Astrocyte of the hippocampus (primary cell): ENCODE measurements around the gene SFTPD.
A peak's percentile ranks its signal among the peaks of the same experiment; 100 is the strongest.

Experiments used
- DNase-seq: peaks from one replicate; pipeline ENCODE4 v3.0.0; 2011; ENCODE audit warnings: low read depth, low spot score

The SFTPD gene

GRCh38 chr10:79944428-79945395 is 4.2 kb downstream of the SFTPD start:
- no peak for DNase-seq

GRCh38 chr10:79943871-79944270 is 5.0 kb downstream of the SFTPD start:
- no peak for DNase-seq

DNA sequence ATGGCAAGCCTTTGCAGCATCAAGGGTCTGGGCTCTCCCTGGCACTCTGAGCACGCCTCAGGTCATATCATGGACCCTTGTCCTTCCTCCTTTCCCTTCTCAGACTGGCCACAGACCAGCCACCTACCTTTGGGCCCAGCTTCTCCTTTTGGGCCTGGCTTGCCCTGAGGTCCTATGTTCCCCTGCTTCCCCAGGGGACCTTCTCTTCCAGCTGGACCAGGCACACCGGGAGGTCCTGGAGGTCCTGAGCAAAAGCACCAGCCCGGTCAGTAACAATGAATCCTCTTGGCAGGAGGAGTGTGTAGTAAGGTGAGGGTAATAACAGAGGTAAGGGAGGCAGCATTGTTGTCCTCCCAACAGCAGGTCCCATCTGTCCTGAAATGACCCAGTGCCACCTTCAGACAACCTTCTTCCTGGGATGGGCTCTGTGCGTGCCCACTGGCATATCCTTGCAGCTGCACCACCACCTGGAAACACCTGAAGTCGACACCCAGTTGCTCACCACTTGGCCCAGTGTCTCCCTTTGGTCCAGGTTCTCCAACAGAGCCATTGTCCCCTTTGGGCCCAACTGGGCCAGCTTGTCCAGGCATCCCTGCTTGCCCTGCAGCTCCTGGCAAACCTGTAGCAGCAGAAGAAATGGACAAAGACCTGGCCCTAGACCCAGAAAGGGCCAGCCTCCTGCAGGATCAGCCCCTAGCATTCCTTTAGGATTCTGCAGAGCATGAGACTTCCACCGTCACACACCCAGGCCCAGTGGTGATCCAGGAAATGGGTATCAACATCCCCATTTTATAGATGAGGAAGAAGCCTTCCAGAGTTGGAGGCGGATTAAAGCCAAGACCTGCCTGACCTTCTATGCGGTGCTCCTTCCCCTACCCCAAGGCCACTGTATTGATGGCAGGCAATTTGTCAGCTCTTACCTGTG is 6.4 kb downstream of the SFTPD start:
- no peak for DNase-seq

DNA sequence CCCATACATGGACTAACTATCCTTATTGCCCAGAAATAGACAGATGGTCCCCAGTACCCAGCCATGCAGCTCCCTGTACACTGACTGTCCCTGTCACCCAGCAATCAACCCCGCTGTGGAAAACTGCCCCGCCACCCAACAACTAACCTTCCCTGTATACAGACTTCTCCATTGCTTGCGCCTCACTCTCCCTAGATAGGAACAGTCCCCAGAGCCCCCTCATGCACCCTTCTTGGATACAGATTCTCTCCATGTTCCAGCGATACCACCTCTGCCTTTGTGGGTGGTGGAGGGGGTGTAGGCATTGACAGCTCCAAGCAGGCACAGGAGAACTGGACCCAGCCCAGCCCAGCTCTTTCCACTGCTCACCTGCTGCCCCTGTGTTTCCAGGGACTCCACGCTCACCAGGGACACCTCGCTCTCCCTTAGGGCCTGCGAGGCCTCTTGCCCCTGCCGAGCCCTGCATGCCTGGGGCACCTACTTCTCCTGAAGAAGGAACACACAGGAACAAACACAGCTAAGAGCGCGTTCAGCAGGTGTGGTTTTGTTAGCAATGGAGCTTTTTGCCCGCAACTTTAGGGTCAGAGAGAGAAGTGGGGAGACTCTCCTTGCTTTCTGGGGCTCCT is 7.2 kb downstream of the SFTPD start:
- DNase-seq = no peak

- DNase-seq = no peak
These were observed 7.8 kb downstream of the SFTPD start for GRCh38 chr10:79941146-79941545.

DNA sequence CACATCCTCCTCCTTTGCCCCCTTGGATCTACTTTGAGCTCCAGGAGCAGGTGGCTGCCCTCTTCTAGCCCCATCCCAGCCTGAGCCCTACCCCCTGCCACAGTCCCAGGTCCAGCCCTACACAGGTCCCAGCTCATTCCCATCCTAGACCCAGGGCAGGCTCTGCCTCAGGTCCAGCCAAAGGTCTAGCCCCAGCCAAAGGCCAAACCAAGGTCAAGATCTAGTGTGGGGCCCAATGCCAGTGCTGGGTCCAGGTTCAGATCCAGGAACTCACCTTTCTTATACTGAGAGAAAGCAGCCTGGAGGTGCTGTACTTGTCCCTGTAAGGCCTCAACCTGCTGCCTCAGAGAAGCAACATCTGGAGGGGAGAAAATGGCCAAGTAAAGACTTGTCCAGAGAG is 8.5 kb downstream of the SFTPD start:
- DNase-seq = no peak

GRCh38 chr10:79939969-79940368 is 8.9 kb downstream of the SFTPD start:
- DNase-seq = no peak

GRCh38 chr10:79938728-79939406 is 10.0 kb downstream of the SFTPD start:
- no peak for DNase-seq

DNA sequence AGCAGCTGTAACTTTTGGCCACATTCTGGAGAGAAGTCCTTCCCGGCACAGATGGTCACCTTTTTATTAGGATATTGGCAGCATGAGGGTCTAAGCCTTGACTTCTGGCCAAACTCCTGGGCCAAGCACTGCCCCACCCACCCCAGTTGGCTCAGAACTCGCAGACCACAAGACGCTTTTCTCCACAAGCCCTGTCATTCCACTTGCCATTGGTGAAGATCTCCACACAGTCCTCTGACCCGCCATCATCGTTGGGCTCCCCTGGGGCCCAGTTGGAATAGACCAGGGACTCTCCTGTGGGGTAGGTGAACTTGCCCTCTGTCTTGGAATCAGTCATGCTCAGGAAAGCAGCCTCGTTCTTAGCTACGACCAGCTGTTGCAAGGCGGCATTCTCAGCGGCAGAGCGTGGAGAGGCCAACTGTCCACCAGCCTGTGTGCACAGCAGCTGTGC is 11.2 kb downstream of the SFTPD start:
- no peak for DNase-seq

GRCh38 chr10:79936625-79937615 is 12.0 kb downstream of the SFTPD start:
- no peak for DNase-seq

- DNase-seq = no peak
These were observed 14.9 kb downstream of the SFTPD start for GRCh38 chr10:79933961-79934360.

DNA sequence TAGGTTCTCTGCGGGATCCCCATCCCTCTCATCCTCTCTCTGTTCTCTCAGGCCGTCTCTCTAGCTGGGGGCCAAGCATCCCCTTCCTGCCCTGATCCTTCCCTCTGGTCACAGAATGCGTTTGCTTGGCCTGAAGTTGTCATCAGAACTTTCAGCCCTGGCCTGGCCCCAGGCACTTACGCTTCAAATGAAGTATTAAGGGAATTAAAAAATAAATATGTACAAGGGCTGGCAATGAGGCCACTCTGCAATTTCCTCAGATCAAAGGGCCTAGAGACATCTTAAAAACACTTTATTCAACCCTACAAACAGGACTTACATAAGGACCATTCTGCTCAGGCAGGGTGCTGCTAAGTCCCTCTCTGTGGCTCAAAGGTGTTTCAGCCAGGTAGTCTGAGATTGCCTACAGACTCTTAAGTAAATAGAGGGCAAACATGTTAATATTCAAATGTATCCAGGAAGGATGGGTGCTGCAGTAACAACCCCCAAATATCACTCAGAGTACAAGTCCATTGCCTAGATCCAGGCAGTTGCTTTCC is 16.0 kb downstream of the SFTPD start:
- no peak for DNase-seq

DNA sequence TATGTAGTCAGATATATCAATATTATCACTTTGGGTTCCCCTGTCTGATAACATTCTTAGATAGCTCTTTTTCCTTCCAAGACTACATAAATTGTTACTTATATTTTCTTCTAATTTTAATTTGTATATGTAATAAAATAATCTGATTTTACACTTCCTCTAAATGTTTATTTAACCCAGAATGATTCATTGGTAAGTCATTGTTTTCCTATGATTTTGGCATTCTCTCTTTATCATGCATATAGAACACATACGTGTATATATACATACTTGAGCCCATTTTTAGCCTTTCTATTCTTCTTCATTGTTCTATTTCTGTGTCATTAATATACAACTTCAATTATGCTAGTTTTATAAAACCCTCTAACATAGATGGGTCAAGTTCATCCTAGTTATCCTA is 16.6 kb downstream of the SFTPD start:
- DNase-seq = no peak

- DNase-seq = no peak
These were observed 18.2 kb downstream of the SFTPD start for GRCh38 chr10:79930751-79931150.

GRCh38 chr10:79930267-79930666 is 18.6 kb downstream of the SFTPD start:
- DNase-seq = no peak

GRCh38 chr10:79929409-79929904 is 19.4 kb downstream of the SFTPD start:
- DNase-seq = peak; percentile 86

GRCh38 chr10:79928028-79928583 is 20.8 kb downstream of the SFTPD start:
- DNase-seq = no peak

DNA sequence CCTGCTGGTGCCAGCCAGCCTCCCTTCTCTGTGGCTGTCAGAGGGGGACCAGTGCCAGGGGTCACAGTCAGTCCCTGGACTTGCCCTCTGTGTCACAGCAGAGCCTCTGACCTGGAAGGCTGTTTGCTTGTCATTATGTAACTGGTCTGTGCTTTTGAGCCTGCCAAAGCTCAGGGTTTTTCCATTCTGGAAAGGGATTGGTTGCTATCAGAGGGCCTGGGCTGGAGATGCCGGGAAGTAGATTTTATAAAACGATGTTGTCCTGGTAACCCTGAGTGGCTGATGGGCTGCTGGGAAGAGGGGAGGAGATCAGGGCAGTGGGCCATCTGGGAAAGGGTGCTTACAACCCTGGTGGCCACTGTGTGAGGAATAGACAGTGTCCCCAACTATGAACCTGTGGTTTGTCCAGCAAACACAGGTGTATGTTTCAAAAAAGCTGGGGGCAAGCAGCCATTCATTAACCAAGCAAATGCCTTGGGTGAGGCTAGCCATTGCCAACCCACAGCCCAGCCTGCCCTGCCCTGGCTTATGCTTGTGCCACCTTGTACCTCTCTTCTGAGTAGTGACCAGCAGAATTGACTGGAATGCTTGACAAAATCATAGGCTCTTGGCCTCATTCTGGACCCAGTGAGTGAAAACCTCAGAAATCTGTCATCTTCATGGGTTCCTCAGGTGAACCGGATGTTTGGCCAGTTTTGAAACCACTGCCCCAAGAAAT is 21.6 kb downstream of the SFTPD start:
- DNase-seq = no peak

- DNase-seq = no peak
These were observed 22.9 kb downstream of the SFTPD start for GRCh38 chr10:79926037-79926436.
